AG09309 (cell line): Measurements from ENCODE around the gene PCBP3.
"Not testable (repeated sequence)": the region's sequence is repeated elsewhere in the genome, so short reads cannot be mapped to it uniquely, and the experiment has no call there.

Experiments used
- DNase-seq: peaks from one replicate; pipeline ENCODE4 v3.0.0-alpha.2; 2010; ENCODE audit warnings: low read depth
- H3K4me3 ChIP-seq: 2 replicates; pipeline ENCODE4 v1.5.1; 2011; ENCODE audit warnings: mild to moderate bottlenecking, low read depth, low read length, moderate library complexity; ENCODE audit not compliant: control insufficient read depth
- CTCF ChIP-seq: IDR thresholded peaks from 2 replicates; pipeline ENCODE4 v1.5.1; 2011; ENCODE audit warnings: mild to moderate bottlenecking, low read depth, low read length, inconsistent platforms; ENCODE audit not compliant: insufficient read depth, control insufficient read depth; ENCODE audit errors: missing control alignments

Gene PCBP3

GRCh38 chr21:45669382-45669781 lies 25.9 kb downstream of the PCBP3 start:
- no peak overlapping the region for H3K4me3 ChIP-seq
- no peak for TF ChIP-seq CTCF
- no peak for DNase-seq

GRCh38 chr21:45670731-45671130 lies 27.2 kb downstream of the PCBP3 start:
- no peak for TF ChIP-seq CTCF
- no peak overlapping the region for H3K4me3 ChIP-seq
- no peak for DNase-seq

- not testable (repeated sequence) for H3K4me3 ChIP-seq, DNase-seq
Measured at GRCh38 chr21:45678790-45679189, 35.3 kb downstream of the PCBP3 start.

- H3K4me3 ChIP-seq: no peak overlapping the region
- TF ChIP-seq CTCF: no peak
- no peak for DNase-seq
Measured at GRCh38 chr21:45680215-45680614, 36.7 kb downstream of the PCBP3 start.

- no peak for DNase-seq
- H3K4me3 ChIP-seq: no peak overlapping the region
- TF ChIP-seq CTCF: no peak
Measured at GRCh38 chr21:45695086-45695485, 51.6 kb downstream of the PCBP3 start.

- peak; percentile 82 for DNase-seq
- H3K4me3 ChIP-seq: no peak overlapping the region
- TF ChIP-seq CTCF: no peak
Measured at GRCh38 chr21:45698493-45699184, 55.1 kb downstream of the PCBP3 start.

- no peak for TF ChIP-seq CTCF
- H3K4me3 ChIP-seq: no peak overlapping the region
- DNase-seq: no peak
Measured at GRCh38 chr21:45699251-45699942, 55.9 kb downstream of the PCBP3 start.
